Measurements from ENCODE around the gene ASCL5. TPM values are rescaled to one million over a fixed set of nuclear protein-coding genes. Genes with fewer than 3 reads are reported as not detected.

ASCL5 gene
- total and polyA plus RNA-seq, 2 of the 13 experiments (the other 11 are each of a cell fraction or from before 2014, with no cell fraction given): not detected

DNA sequence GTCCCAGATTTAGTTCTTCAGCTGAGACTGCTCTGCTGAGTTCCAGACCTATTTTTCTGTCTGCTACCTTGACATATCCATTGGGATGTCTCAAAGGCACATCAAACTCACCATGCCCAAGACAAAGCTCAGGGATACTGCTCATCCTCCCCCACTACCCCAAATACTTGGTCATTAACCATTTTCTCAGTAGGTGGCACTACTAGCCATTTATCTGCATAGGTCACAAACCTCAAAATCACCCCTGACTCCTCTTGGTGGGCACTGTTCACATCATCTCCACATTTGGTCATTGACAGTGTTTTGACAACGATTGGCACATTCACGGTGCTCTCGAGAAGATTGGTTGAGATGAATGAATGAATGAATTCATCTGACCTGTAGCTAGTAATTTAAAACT, 46.8 kb downstream of the ASCL5 start (continued):
- TF ChIP-seq MATR3 (CRISPR knock-in tag; IDR thresholded peaks at IDR 0.05) (no peak), ATF7 (IDR thresholded peaks at IDR 0.05) (no peak), ATF7 (CRISPR knock-in tag; IDR thresholded peaks at IDR 0.05) (no peak), ZNF660 (CRISPR knock-in tag; IDR thresholded peaks at IDR 0.05; ENCODE audit: borderline replicate concordance, low read depth) (no peak)
- TF ChIP-seq, protein P1, sequence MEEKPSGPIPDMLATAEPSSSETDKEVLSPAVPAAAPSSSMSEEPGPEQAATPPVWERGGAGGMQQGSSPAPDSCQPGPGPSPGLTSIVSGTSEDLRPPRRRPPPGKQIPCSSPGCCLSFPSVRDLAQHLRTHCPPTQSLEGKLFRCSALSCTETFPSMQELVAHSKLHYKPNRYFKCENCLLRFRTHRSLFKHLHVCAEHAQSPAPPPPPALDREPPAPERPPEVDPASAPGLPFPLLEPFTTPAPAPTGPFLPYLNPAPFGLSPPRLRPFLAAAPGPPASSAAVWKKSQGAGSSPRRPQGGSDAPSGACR (CRISPR knock-in tag; IDR thresholded peaks at IDR 0.05): no peak

DNA sequence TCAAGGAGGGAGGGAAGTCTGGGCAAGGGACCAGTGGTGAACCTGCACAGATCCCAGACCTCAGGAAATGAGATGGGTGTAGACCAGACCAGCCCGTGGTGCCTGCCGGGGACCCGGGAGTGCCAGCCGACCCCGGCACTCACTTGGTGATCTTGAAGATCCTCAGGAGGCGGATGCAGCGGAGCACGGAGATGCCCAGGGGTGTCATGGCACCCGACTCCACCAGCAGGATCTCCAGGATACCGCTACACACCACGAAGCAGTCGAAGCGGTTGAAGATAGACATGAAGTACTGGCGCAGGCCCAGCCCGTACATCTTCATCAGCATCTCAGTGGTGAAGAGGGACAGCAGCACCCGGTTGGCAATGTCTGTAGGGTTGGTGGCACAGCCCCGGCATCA, 49.2 kb downstream of the ASCL5 start:
- Histone ChIP-seq H3K4me2 (ENCODE audit: low read depth, low read length) (no peak overlapping the region), H3K4me1 (ENCODE audit: insufficient read depth, low read length) (no peaks in the 10 kb centered on the region), H4K20me1 (ENCODE audit: insufficient read depth, low read length) (no peaks in the 10 kb centered on the region), H3K36me3 (replicated peaks in 1 of 2; ENCODE audit: control insufficient read depth in 1 of 2, insufficient read depth in 2 of 2, low read length in 2 of 2) (no peaks in the 10 kb centered on the region), H3K9me3 (ENCODE audit: low read length) (no peaks in the 10 kb centered on the region), H3K79me2 (ENCODE audit: insufficient read depth, low read length) (no peaks in the 10 kb centered on the region), H2AFZ (ENCODE audit: low read length) (no peak overlapping the region), H3K27me3 (ENCODE audit: control insufficient read depth in 1 of 2, insufficient read depth in 2 of 2, low read length in 2 of 2) (peaks cover 1 to 43% of the 10 kb centered on the region in 2 experiments), H3K27ac (ENCODE audit: extremely low read length, insufficient read depth, low read length) (no peak overlapping the region), H3K9ac (ENCODE audit: insufficient read depth, low read depth, low read length) (no peak overlapping the region), H3K4me3 (replicated peaks in 1 of 3; ENCODE audit: insufficient read depth in 1 of 3, low read depth in 2 of 3, low read length in 3 of 3) (no peak overlapping the region)
- CTCF ChIA-PET (ENCODE audit: low intra/inter-chr PET ratio, low total read pairs): no interaction called here
- DNase-seq (ENCODE audit: low spot score) (no peak), ATAC-seq (no peak), FAIRE-seq (no peak)
- POLR2A ChIA-PET: no interaction called here
- no TSS peak for BruUV-seq (replicated peaks)
- WGBS (ENCODE audit: low lambda C conversion rate): 53% methylated on average over 12 of the region's 17 CpGs
- in situ Hi-C loops (cut with HindIII; ENCODE audit: extremely low pct_ligation_motif_present, low pct_unique_long_range_greater_than_20kb) (no loop called here), intact Hi-C loops (cut with micrococcal nuclease; ENCODE audit: unreplicated experiment) (no loop called here)
- TF ChIP-seq HOXD1 (CRISPR knock-in tag; IDR thresholded peaks at IDR 0.05): no peak
- no peak for TF ChIP-seq HNF4G (IDR thresholded peaks at IDR 0.05; ENCODE audit: borderline replicate concordance, low read depth, low read length)
- TF ChIP-seq HNF4G (CRISPR knock-in tag; IDR thresholded peaks at IDR 0.05; ENCODE audit: borderline replicate concordance, low read depth): no peak
- no peak for TF ChIP-seq MAFK (conservative IDR thresholded peaks at IDR 0.05 in 1 of 2, IDR thresholded peaks at IDR 0.05 in 1 of 2; ENCODE audit: low read length in 2 of 2)
- no peak for TF ChIP-seq KDM5A (IDR thresholded peaks at IDR 0.05; ENCODE audit: borderline replicate concordance, low read length)
- no peak for TF ChIP-seq HNRNPH1 (optimal IDR thresholded peaks at IDR 0.05; ENCODE audit: low read depth, low read length)
- no peak for TF ChIP-seq NCOA5 (CRISPR knock-in tag; IDR thresholded peaks at IDR 0.05)
- TF ChIP-seq, protein P2, sequence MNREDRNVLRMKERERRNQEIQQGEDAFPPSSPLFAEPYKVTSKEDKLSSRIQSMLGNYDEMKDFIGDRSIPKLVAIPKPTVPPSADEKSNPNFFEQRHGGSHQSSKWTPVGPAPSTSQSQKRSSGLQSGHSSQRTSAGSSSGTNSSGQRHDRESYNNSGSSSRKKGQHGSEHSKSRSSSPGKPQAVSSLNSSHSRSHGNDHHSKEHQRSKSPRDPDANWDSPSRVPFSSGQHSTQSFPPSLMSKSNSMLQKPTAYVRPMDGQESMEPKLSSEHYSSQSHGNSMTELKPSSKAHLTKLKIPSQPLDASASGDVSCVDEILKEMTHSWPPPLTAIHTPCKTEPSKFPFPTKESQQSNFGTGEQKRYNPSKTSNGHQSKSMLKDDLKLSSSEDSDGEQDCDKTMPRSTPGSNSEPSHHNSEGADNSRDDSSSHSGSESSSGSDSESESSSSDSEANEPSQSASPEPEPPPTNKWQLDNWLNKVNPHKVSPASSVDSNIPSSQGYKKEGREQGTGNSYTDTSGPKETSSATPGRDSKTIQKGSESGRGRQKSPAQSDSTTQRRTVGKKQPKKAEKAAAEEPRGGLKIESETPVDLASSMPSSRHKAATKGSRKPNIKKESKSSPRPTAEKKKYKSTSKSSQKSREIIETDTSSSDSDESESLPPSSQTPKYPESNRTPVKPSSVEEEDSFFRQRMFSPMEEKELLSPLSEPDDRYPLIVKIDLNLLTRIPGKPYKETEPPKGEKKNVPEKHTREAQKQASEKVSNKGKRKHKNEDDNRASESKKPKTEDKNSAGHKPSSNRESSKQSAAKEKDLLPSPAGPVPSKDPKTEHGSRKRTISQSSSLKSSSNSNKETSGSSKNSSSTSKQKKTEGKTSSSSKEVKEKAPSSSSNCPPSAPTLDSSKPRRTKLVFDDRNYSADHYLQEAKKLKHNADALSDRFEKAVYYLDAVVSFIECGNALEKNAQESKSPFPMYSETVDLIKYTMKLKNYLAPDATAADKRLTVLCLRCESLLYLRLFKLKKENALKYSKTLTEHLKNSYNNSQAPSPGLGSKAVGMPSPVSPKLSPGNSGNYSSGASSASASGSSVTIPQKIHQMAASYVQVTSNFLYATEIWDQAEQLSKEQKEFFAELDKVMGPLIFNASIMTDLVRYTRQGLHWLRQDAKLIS (CRISPR knock-in tag; IDR thresholded peaks at IDR 0.05): no peak
- TF ChIP-seq, protein P3, sequence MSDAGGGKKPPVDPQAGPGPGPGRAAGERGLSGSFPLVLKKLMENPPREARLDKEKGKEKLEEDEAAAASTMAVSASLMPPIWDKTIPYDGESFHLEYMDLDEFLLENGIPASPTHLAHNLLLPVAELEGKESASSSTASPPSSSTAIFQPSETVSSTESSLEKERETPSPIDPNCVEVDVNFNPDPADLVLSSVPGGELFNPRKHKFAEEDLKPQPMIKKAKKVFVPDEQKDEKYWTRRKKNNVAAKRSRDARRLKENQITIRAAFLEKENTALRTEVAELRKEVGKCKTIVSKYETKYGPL (CRISPR knock-in tag; IDR thresholded peaks at IDR 0.05): no peak
- no peak for TF ChIP-seq ZNF546 (CRISPR knock-in tag; conservative IDR thresholded peaks at IDR 0.05)
- no peak for TF ChIP-seq ELF4 (CRISPR knock-in tag; IDR thresholded peaks at IDR 0.05; ENCODE audit: borderline replicate concordance)
- no peak for TF ChIP-seq ZNF468 (CRISPR knock-in tag; IDR thresholded peaks at IDR 0.05)
- no peak for TF ChIP-seq HNRNPUL1 (IDR thresholded peaks at IDR 0.05; ENCODE audit: low read depth, low read length)
- no peak for TF ChIP-seq RCOR2 (CRISPR knock-in tag; IDR thresholded peaks at IDR 0.05)
- no peak for TF ChIP-seq YEATS4 (CRISPR knock-in tag; IDR thresholded peaks at IDR 0.05; ENCODE audit: borderline replicate concordance)
- TF ChIP-seq DNMT1 (CRISPR knock-in tag; IDR thresholded peaks at IDR 0.05): no peak
- TF ChIP-seq KLF12 (CRISPR knock-in tag; IDR thresholded peaks at IDR 0.05; ENCODE audit: borderline replicate concordance): no peak
